Subcutaneous adipose tissue (tissue), 4 donors: ENCODE data around the gene ATXN7L3. TPM values are rescaled to one million over a fixed set of nuclear protein-coding genes. Genes with fewer than 3 reads are reported as not detected.

Experiments
- CTCF ChIP-seq: fragments of 450-650 bp; IDR thresholded peaks from one replicate; pipeline ENCODE4 v1.5.1; 2016; ENCODE audit warnings: low read depth, mild to moderate bottlenecking, control low read depth, antibody characterized with exemption, moderate library complexity
- total RNA-seq, 4 donors: library from RNA; depleted of rRNA; stranded (reverse); fragments of >200 nt; gene quantifications; one replicate each; pipeline ENCODE4 v1.1.0, GENCODE V29; 2016

The ATXN7L3 gene
- total RNA-seq, 4 donors from 2014 or later = 11.7 to 31.6 (median 28.2) TPM

DNA sequence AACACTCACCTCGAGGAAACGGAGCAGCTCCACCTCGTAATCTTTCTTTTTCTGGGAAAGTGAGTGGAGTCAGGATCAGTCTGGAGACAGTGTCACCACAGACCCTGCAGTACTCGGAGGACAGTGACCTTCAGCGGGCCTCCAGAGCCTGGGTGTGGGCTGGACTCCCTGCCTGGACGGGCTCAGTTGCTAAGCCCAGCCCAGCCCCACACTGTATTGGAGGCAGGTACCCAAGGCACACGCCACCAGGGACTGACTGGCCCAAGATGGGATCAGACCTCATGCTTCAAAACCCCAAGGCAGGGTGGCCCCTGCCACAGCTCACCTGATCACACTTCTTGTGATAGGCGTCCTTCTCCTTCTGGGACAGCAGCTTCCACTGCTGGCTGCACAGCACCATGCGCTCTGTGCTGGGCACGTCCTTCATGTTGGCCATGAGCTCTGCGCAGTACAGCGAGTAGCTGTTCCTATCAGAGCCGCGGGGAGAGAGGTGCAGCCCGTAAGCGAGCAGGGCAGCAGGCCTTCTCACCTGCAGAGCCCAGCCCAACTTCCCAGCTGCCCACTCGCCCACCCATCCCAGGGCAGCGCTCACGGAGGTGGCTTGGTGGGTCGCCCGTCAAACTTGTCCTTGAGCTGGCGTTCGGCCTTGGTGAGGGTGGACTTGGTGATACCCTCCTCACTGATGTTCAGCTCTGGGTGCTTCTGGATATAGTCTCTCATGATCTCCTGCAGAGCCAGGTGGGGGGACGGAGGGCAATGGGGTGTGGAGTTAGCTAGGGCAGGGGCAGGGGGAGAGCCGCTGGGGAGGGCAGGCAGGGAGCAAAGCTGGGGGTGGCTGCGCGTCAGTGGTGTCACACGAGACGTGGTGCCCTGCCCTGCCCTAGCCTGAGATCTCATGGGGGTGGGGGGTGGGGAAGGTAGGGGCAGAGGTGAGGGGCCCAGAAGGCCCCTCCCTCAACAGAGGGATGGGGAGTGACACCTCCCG, 11.9 kb upstream of the ATXN7L3 start:
- TF ChIP-seq CTCF = no peak

- TF ChIP-seq CTCF = no peak
Observed at GRCh38 chr17:44210342-44211192, 10.9 kb upstream of the ATXN7L3 start.

- TF ChIP-seq CTCF = no peak
Observed at GRCh38 chr17:44209786-44210341, 10.2 kb upstream of the ATXN7L3 start.

GRCh38 chr17:44207743-44208142, 8.1 kb upstream of the ATXN7L3 start:
- no peak for TF ChIP-seq CTCF

DNA sequence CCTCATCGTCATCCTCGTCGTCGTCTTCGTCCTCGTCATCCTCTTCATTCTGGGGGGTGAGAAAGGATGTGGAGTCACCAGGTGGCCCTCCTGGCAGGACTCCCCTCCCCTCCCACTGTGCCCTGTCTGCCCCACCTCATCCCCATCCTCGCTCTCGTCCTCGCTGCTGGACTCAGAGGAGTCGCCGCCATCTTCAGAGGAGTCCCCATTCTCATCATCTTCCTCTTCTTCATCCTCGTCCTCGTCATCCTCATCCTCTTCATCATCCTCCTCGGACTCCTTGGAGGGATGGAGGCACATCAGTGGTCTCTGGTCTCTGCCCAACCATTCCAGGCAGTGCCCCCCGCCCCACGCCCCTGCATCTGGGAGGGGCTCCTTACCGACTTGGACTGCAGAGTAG, 7.6 kb upstream of the ATXN7L3 start:
- TF ChIP-seq CTCF = no peak

DNA sequence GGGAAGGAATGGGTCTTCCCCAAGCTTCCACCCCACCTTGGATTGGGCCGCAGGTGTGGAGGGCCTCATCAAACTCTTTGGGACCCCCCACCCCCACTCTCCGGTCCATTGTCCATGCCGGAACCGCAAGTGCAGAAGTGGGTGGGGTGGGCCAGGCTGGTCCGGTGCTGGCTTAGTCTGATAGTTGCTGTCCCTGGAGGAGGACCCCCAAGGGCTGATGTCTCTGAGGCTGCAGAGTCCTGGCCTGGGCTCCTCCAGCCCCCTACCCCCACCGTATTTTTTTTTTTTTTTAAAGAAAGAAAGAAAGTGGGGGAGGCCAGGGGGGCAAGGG, 7.1 kb upstream of the ATXN7L3 start:
- TF ChIP-seq CTCF = no peak
